WI38 (cell line): ENCODE data around the gene EDN1.

Experiments used
- H3K4me3 ChIP-seq: 2 replicates; pipeline ENCODE4 v1.5.1; 2011; ENCODE audit warnings: low read depth, mild to moderate bottlenecking, control low read depth, low read length
- CTCF ChIP-seq: IDR thresholded peaks from 2 replicates; pipeline ENCODE4 v1.5.1; 2012; ENCODE audit warnings: low read depth, mild to moderate bottlenecking, control low read depth, low read length

EDN1 gene

DNA sequence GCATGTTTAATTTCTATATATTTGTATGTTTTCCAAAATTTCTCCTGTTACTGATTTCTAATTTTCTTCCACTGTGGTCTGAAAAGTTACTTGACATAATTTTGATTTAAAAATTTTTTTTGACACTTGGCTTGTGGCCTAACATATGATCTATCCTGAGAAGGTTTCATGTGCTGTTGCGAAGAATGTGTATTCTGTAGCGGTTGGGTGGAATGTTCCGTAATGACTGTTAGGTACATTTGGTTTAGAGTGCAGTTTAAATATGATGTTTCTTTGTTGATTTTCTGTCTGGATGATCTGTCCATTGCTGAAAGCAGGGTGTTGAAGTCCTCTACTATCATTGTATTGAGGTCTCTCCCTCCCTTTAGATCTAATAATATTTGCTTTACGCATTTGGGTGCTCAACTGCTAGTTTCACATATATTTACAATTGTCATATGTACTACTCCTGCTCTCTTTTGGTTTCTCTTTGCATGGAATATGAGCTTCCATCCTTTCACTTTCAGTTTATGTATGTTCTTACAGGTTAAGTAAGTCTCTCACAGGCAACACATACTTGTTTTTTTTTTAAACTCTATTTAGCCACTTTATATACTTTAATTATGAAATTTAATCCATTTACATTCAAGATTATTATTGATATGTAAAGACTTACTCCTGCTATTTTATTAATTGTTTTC, 19.5 kb upstream of the EDN1 start:
- H3K4me3 ChIP-seq = no peak overlapping the region
- no peak for TF ChIP-seq CTCF

GRCh38 chr6:12271594-12271993, 18.6 kb upstream of the EDN1 start:
- no peak overlapping the region for H3K4me3 ChIP-seq
- no peak for TF ChIP-seq CTCF

GRCh38 chr6:12271997-12272396, 18.2 kb upstream of the EDN1 start:
- TF ChIP-seq CTCF = no peak
- no peak overlapping the region for H3K4me3 ChIP-seq

GRCh38 chr6:12275107-12275506, 15.1 kb upstream of the EDN1 start:
- TF ChIP-seq CTCF = no peak
- no peak overlapping the region for H3K4me3 ChIP-seq

DNA sequence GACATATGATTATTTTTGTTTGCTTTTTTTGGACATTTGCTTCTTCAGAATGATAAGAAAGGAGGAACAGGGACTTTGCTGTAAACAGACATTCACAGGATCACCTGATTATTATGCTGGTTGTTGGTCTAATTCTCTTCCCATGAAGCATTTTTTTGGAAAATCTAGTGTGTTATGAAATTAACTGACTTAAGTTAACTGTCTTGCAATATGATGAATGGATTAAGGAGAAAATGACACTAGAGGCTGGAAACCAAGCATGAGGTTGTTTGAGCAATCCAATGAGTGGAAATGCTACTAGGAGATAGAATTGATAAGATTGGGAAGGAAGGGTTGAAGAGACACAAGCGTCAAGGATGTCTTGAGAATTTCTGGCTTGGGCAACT, 13.2 kb upstream of the EDN1 start:
- TF ChIP-seq CTCF = no peak

GRCh38 chr6:12277386-12277785, 12.8 kb upstream of the EDN1 start:
- no peak for TF ChIP-seq CTCF
- H3K4me3 ChIP-seq = no peak overlapping the region

More for the DNA sequence above, 13.2 kb upstream of the EDN1 start:
- H3K4me3 ChIP-seq = no peak overlapping the region

GRCh38 chr6:12278915-12279314, 11.2 kb upstream of the EDN1 start:
- TF ChIP-seq CTCF = no peak

More at GRCh38 chr6:12278915-12279314, 11.2 kb upstream of the EDN1 start:
- no peak overlapping the region for H3K4me3 ChIP-seq
